ENCODE measurements around the gene GALNT5. TPM values are rescaled to one million over a fixed set of nuclear protein-coding genes. Genes with fewer than 3 reads are reported as not detected.
"Not testable (repeated sequence)": the region's sequence is repeated elsewhere in the genome, so short reads cannot be mapped to it uniquely, and the experiment has no call there.

Gene GALNT5
- 2.2 and 3.0 TPM in 2 replicates for total RNA-seq (2014; rRNA removed; shearing (Covaris generic))
- 5.5 and 6.5 TPM in 2 replicates for polyA plus RNA-seq (2014; cell fraction: nucleus; rRNA removed)

GRCh38 chr2:157257312-157258252, at the start of gene GALNT5:
TSS of gene GALNT5 (plus strand) at chr2:157257705. CDS start at chr2:157258083, 378 bp downstream.
- DNase-seq (ENCODE audit: extremely low read depth, low read depth), result no peak

DNA sequence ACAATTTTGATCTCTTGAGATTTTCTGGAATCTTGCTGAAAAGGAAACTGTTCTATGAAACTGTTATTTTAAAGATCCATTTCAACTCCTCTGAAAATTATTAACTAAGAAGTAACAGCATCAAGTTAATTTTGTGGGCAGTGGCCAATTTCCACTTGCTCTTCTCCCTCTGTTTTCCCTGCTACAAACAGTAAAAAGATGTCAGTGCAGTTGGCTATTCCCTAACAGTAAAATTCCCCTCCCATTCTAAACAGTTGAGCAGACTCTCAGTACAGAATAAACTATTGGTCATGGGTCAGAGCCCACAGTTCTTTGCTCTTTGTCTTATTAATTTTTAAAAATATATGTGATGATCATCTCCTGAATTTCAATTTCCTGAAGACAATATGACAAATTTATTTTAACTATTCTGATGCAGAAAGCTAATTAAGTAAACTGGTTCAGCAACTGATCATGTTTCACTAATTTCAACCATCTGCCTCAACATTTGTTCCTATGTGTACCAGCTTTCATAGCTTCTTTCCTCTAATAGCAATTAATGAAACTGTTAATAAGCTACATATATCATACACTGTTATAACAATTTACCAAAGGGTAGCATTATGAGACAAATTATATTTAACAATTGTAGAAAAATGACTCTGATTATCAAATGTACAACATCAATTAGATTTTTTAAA, 41.1 kb upstream of the GALNT5 start:
- DNase-seq (ENCODE audit: extremely low read depth, low read depth), result no peak

- no peak for DNase-seq (ENCODE audit: extremely low read depth, low read depth)
These were observed 40.1 kb upstream of the GALNT5 start for GRCh38 chr2:157217409-157217808.

GRCh38 chr2:157218911-157219310, 38.6 kb upstream of the GALNT5 start:
- DNase-seq (ENCODE audit: extremely low read depth, low read depth), result no peak

- DNase-seq (ENCODE audit: extremely low read depth, low read depth), result no peak
These were observed 37.0 kb upstream of the GALNT5 start for GRCh38 chr2:157220502-157220901.

- no peak for DNase-seq (ENCODE audit: extremely low read depth, low read depth)
These were observed 36.0 kb upstream of the GALNT5 start for GRCh38 chr2:157221394-157221988.

DNA sequence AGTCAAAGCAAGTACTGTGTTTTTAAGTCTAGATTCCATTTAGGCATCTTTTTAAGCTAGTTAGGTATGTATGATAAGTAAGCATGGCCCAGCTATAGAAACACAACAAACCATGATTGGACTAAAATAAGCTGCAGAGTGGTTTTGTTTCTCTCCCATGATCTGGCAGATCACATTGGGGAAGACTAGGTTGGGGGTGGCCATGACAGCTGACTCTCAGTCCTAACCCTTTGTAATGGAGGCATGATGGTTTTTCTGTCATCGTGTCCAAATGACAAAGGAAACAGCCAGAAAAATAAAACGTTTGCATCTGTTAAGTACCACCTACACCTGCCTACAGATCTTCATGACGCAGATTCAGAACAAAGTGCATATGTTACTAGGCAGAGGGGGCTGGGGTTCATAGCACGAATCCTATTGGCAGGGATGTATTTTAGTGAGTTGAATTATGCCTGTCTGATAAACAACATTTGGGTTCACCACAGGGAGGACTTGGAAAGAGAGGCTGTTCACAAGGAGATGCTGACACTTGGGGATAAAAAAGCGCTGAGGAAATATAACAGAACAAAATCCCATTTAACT, 33.8 kb upstream of the GALNT5 start:
- no peak for DNase-seq (ENCODE audit: extremely low read depth, low read depth)

DNA sequence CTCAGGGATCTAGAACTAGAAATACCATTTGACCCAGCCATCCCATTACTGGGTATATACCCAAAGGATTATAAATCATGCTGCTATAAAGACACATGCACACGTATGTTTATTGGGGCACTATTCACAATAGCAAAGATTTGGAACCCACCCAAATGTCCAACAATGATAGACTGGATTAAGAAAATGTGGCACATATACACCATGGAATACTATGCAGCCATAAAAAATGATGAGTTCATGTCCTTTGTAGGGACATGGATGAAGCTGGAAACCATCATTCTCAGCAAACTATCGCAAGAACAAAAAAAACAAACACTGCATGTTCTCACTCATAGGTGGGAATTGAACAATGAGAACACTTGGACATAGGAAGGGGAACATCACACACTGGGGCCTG, 33.1 kb upstream of the GALNT5 start:
- DNase-seq (ENCODE audit: extremely low read depth, low read depth), result not testable (repeated sequence)

- DNase-seq (ENCODE audit: extremely low read depth, low read depth), result no peak
These were observed 29.9 kb upstream of the GALNT5 start for GRCh38 chr2:157227592-157227991.

GRCh38 chr2:157228946-157229345, 28.6 kb upstream of the GALNT5 start:
- DNase-seq (ENCODE audit: extremely low read depth, low read depth), result no peak

- no peak for DNase-seq (ENCODE audit: extremely low read depth, low read depth)
These were observed 27.9 kb upstream of the GALNT5 start for GRCh38 chr2:157229572-157229971.

DNA sequence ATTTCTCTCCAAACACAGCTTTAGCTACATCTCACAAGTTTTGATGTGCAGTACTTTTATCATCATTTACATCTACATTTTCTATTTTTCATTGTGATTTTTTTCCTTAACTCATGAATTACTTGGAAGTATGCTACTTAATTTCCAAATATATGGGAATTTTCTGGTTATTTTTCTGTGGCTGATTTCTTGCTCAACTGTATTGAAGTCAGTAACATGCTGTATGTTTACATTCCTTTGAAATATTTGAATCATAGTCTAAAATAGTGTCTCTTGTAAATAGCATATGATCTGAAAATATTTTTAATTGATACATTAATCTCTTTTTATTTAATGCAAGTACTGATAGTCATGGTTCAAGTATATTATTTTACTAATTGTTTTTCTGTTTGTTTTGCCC, 26.0 kb upstream of the GALNT5 start:
- DNase-seq (ENCODE audit: extremely low read depth, low read depth), result no peak

GRCh38 chr2:157233506-157233905, 24.0 kb upstream of the GALNT5 start:
- DNase-seq (ENCODE audit: extremely low read depth, low read depth), result no peak

DNA sequence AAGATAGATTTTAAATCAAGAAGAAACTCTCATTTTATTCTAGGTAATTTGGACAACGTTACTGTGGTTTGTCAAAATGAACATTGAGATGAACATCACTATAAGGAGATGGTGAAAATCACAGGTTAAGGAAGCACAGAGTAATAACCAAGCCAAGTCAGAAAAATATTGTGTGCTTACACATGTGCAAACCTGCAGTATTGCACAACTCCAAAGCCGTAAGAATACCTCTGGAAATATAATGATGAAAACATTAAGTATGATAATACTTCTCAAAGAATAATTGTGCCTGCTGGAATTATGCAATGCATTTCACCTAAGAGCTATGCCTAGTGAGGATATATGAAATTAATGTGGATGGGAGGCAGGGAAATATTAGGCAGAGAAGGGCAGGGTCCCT, 21.1 kb upstream of the GALNT5 start:
- no peak for DNase-seq (ENCODE audit: extremely low read depth, low read depth)

GRCh38 chr2:157238296-157238695, 19.2 kb upstream of the GALNT5 start:
- no peak for DNase-seq (ENCODE audit: extremely low read depth, low read depth)

DNA sequence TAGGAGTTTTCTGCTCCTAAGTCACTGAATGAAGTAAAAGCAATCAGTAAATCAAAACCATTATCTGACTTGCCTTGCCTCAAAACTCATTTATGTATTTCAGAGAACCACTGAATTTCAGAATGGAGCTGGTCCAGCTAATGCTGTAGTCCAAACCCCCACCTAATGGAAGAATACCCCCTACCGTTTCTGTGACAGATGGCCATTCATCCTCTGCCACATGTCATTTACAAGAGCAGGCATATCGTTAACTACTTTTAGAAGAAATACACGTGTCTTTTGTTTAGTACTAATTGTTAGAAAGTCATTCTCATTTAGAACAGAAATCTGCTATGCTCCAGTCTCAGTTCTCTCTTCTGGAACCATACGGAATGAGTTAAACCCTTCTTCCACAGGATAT, 12.8 kb upstream of the GALNT5 start:
- DNase-seq (ENCODE audit: extremely low read depth, low read depth), result no peak

DNA sequence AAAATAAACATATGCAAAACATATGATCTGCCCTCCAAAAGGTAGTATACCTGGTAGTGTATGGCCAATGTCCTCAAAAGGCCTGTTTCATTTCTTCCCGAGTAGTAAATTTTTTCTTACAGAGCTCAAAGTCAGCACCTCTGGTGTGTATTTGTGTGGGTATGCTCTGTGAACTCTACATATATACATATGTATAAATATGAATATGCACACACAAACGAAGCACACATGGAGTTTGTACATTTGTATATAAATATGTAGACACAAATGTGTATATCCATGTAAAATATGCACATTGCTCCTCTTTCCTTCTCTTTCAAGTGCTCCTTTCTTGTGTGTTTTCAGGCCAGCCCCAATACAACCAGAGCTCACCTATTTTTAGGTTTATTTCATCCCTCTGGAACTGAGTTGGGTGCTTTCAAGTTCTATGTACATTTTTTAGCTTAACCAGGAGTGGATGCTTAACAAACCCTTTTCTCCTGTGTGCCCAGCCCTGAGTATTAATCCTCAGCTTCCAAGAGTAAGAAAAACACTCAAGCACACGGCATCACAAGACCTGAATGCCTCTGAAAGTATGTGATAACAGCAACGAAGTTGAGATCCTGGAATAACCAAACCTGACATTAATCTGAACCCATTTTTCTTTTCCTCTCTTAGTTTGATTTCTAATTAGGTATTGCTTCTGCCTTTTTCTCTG, 12.2 kb upstream of the GALNT5 start:
- DNase-seq (ENCODE audit: extremely low read depth, low read depth), result no peak

DNA sequence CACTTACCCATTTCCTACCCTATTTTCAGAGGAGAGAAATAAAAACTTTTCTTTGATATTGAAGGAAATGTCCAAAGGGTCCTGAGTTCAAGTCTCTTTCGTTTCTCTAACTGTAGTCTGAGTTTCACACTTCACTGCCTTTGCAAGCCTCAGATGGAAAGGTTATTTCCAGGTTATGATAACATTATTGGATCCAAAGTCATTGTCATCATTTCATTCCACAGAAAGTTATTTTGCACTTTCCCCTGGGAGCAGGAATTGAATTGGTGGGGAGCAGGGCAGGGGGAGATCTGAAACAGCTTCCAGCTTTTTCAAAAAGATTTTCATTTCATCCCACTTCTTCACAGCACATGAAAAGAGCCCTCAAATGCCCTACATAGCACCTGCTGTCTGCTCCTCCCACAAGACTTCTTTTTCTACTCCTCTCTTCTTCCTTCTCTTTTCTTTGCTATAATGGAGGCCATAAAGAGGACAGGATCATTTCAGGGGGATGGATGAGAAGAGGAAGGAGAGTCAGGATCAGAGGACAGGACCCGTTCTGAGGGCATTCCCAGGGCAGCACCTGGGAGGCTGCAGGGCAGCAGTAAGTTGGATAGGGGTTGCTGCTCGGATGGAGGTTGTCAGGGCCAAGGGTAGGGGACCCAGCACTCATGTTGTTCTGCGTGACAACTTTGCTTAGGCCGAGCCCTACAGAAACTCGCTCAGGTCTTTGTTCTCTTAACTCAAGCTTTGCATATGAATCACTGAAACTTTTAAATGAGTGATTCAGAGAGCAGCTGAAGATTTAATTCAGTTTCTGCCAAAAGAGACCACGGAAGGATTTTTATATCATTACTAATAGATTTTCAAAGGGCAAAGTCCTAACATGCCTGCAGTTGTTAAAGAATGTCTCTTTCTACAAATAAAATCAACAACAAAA, 11.4 kb upstream of the GALNT5 start:
- no peak for DNase-seq (ENCODE audit: extremely low read depth, low read depth)

GRCh38 chr2:157246765-157247407, 10.6 kb upstream of the GALNT5 start:
- no peak for DNase-seq (ENCODE audit: extremely low read depth, low read depth)
